ENCODE data around the gene HOXD12.

HOXD12 gene

DNA sequence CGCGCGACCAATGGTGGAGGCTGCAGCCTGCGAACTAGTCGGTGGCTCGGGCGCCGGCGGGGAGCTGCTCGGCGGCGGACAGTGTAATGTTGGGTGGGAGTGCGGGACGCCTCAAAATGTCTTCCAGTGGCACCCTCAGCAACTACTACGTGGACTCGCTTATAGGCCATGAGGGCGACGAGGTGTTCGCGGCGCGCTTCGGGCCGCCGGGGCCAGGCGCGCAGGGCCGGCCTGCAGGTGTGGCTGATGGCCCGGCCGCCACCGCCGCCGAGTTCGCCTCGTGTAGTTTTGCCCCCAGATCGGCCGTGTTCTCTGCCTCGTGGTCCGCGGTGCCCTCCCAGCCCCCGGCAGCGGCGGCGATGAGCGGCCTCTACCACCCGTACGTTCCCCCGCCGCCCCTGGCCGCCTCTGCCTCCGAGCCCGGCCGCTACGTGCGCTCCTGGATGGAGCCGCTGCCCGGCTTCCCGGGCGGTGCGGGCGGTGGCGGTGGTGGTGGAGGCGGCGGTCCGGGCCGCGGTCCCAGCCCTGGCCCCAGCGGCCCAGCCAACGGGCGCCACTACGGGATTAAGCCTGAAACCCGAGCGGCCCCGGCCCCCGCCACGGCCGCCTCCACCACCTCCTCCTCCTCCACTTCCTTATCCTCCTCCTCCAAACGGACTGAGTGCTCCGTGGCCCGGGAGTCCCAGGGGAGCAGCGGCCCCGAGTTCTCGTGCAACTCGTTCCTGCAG is 23.3 kb downstream of the HOXD12 start, which contains the start of gene HOXD9:
Gene HOXD9, plus strand, starts transcription at position 37 of the 728 bp plus-strand sequence. Its CDS starts 50 bp downstream, at position 87.
- no peak for DNase-seq

DNA sequence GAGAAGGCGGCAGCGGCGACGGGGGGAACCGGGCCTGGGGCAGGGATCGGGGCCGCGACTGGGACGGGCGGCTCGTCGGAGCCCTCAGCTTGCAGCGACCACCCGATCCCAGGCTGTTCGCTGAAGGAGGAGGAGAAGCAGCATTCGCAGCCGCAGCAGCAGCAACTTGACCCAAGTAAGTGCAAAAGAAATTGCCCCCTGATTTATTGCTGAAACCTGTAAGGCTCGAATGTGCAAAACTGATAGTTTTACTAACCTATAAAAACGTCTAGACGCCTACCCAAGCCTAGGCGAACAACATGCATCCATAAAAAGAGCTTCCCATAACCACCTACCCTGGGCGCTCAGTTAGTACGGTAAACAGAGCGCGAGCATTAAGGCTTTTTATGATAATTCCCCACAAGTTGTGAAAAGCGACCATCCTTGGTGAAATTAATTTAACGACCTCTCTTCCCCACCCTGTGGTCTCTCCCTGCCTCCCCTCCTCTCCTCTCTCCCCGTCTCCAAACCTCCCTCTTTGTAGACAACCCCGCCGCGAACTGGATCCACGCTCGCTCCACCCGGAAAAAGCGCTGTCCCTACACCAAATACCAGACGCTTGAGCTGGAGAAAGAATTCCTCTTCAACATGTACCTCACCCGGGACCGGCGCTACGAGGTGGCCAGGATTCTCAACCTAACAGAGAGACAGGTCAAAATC is 24.0 kb downstream of the HOXD12 start:
- no peak for DNase-seq

DNA sequence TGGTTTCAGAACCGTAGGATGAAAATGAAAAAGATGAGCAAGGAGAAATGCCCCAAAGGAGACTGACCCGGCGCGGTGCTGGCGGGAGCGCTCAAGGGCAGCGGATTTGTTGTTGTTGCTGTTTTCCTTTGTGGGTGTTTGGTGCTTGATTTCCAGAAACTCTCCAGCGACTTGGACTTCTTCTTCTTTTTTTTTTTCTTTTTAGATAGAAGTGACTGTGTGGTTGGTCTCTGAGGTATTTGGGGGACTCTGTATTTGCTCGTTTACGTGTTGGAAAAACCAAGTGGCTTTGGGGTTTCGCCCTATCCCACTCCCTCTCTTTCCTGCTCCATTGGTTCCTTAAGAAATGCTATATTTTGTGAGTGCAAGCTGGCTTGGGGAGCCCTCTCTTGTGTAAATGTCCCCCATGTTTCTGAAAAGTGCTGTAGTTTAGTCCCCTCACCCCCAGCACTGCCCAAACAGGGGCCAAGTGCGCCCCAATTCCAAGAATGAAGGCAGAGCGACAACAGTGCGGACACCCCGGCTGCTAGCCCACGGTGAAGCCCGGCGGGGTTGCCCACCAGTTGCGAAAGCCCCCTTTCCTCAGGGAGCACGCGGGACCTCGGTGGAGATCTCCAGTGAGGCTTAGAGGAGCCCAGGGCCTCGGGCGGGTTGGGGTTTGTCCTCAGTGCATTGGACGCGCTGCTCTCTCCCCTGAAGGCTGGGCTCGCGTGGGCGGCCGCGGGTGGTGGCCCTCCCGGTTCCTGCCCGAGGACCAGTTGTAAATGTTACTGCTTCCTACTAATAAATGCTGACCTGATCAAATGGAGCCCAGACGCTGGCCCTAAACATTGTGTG is 24.7 kb downstream of the HOXD12 start:
- no peak for DNase-seq

DNA sequence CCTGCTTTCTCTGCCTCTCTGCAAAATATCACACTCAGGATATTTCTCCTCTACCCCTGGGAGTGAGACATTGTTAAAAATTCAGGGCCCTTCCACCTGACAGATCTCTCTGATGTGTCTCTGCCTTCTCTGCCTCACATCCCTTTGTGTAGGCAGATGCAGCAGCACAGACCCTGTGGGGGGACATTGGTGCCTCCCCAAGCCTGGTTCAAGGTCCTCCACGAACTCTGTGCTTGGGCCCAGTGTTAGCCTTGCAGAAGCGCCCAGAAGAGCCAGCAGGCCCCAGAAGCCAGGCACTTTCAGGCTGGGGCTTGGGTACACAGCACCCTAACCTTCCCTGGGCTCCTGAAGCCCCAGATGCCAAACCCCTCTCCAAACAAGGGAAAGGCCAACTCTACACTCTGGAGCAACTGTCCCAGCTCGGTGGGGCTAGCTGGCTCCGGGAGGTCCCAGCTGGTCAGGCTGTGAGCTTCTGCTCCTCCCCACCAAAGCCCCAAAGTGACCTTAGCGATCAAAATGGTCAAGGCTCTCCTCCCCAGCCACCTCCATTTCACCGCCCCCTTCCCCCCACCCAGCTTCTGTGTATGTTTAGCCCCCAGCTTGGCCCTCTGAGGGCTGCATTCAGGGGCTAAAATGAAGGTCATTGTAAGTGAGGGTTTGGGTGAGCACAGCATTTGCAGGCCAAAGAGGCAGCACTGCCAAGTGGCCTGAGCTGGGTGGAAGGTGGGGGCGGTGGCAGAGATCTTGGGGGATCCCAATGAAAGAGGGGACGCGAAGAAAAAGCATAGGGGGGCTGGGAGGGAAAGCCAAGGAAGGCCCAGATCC is 25.6 kb downstream of the HOXD12 start:
- no peak for DNase-seq

DNA sequence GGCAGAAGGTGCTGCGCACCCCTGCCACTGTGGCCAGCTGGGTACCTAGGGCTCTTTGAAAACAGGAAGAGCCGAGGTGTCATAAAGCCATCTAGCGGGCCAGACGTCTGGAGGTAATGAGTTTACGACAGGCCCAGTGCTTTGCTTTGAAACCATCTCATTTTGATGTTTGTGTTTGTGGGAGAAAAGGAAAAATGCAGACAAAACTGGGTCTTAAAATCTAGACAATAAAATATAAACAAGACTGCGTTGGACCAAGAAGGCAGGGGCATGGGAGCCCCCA is 26.1 kb downstream of the HOXD12 start:
- no peak for DNase-seq

DNA sequence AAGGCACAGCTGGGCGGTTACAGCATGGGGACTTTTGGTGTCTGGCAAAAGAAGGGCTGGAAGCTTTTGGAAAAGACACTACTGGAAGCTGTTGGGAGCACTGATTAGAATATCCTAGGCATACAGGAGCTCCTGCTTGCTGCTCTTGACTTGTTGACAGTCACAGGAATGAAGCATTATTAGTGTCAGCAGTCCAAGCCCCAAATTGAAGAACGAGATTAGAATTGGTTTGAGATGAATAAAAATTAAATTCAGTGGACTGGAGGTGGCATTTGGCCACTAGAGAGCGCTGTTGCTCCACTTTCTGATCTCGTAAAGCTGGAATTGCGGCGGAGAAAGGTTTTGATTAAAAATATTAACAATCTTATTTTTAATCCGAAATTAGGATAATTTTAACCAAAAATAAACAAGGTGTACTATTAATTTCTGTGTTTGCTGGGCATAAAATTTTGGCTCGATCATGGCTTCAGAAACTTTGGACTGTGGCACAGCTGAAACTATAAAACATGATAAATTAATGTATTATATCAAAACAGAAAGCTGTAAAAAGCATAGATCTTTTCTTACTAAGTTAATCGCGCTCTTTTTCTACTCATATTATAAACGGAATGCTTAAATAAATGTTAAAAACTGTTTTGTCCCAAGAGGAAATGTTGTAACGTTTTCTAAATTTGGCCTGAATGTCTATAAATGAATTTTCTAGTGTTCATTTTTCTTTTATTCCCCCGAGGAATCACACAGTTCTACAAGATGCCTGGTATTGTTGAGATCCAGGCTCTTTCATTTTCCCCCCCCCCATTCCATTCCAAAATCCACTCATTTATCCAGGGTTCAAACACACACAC is 27.6 kb downstream of the HOXD12 start:
- DNase-seq: no peak

DNA sequence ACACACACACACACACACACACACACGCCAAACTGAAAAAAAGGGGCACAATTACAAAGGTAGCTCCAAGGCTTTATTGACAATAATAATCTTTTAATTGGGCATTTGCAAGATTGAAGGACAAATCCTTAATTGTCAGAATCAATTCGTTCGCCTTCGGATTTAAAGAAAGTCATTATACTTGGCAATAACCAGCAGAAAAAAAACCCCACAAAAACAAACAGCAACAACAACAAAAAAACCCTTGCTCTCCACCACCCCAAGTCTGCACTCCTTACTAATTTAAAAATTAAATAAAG is 28.1 kb downstream of the HOXD12 start:
- DNase-seq: no peak

DNA sequence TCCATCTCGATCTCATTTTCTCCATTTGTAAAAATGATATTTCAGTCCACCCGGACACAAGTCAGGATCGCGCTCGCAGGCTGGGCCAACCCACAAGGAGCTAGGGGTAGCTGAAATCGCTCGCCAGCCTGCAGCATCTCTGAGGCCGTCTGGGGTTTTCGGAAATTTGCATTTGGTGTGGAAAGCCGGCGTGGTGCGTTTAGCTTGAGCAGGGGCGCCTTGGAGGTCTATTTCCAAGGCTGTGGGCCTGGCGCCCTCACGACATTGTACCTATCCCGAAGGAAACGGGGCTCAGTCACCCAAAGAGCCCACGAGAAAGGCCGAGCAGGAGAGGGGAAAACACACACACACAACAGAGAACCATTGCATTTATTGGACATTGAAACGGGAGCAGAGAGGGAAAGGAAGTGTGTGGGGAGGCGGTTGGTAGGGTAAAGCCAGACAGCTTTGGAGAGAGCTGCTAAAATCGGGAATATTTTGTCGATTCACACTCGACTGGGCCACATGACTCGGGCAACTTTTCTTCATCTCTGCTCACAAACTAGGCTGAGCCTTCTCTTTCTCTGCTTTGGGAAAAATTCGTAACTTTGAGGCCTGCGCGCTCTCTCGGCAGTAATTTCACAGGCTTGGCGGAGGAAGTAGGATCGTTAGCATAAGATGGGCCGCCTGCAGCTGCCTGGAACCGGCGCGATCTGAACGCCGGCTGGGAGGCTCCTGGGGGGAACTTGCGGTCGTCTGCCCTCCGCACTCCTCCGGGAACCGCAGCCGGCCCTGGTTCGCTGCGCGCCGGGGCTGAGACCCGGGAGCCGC is 28.8 kb downstream of the HOXD12 start:
- no peak for DNase-seq

DNA sequence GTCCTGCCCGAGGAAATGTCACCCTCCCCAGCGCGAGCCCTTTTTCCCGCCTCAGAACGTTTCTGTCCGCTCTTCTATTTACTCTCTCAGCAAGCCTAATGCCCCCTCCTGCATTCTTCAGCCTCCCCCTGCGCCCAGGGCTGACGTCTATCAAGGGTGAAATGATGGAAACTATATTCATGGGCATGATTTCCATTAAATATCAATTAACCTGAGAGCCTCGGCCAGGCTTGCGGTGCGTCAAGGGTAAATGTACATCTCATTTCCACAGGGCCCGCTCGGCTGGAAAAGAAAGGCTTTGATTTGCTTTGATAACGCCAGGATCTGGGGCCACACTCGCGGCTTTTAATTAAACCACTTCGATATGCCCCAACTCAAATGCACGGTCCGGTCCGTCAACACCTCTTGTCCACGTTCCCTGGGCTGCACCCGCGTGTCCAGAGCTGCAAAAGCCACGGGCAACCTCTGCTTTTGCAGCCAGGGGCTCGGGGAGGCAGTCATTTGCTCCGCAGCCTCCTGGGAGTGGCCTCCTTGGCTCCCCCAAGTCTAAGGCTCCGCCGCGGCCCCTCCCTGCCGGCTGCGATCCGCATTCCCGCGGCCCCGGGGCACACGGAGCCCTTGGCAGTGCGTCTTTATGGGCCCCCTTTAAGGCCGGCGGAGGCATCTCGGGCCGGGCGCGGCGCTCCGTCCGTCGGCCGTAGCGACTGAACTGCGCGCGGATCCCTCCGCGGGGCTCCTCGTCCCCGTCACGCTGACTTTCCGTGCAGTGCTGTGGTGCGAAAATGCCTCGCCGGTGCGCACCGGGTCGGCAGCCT is 29.6 kb downstream of the HOXD12 start, which contains the start of gene HOXD8:
Gene HOXD8, plus strand, starts transcription at position 724 of the 815 bp plus-strand sequence. CDS start 662 bp downstream, outside the sequence.
- DNase-seq: no peak

DNA sequence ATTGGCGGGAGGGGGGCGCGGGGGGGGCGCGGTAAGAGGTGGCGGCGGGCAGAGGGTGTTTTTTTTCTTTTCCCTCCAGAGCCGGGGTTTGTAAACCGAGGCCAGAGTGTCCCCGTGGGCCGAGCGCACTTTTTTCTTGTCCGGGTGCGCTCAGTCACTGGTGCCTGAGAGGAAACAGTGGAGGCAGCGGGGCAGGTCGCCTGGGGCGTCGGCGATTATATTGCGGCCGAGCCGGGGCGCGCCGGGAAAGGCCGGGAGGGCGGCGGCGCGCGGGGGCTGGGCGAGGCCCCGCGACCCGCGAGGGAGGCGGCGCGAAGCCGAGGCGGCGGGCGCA is 30.2 kb downstream of the HOXD12 start:
- DNase-seq: no peak

DNA sequence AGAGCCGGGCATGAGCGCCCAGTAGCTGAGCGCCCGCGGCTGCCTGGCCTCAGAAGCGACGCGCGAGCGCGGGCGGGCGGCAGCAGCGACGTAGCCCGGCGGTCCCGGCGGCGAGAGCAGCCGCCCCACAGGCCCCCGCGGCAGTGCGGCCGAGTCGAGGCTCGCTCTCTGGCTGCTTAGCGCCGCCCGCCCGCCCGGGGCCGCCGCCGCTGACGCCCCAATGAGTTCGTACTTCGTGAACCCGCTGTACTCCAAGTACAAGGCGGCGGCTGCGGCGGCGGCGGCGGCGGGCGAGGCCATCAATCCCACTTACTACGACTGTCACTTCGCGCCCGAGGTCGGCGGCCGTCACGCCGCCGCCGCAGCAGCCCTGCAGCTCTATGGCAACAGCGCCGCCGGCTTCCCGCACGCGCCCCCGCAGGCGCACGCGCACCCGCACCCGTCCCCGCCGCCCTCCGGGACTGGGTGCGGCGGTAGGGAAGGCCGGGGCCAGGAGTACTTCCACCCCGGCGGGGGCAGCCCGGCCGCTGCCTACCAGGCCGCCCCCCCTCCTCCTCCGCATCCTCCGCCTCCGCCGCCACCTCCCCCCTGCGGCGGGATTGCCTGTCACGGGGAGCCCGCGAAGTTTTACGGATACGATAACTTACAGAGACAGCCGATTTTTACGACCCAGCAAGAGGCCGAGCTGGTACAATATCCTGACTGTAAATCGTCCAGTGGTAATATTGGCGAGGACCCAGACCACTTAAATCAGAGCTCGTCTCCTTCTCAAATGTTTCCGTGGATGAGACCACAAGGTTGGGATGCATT is 30.8 kb downstream of the HOXD12 start:
- DNase-seq: no peak

DNA sequence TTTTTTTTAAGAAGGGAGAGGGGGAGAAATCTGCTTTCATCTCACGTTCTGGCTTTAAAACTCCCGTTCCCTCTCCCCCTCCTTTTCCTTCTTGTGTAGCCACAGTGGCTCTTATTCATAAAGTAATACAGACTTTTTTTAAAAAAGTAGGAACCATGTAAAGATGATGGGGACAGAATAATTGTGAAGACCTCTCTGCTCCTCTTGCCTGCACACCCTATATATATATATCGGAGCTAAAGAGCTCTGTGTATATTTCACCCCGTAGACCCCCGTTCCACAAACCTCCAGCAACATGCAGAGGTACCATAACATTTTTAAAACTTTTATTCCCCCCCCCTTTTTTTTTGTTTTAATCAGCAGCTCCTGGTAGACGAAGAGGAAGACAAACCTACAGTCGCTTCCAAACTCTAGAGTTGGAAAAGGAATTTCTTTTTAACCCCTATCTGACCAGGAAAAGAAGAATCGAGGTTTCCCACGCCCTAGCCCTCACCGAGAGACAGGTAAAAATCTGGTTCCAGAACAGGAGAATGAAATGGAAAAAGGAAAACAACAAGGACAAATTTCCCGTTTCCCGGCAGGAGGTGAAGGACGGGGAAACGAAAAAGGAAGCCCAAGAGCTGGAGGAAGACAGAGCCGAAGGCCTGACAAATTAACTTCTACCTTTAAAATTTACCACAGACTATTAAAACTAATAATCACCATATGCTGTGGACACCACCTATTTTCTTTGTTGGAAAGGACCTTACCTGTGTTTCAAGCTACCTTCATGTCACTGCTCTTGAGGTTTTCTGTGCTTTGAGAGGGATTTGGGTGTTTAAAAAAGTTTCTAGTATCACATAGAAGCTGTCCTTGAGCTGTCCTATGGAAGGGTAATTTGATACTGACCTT is 31.6 kb downstream of the HOXD12 start:
- no peak for DNase-seq

DNA sequence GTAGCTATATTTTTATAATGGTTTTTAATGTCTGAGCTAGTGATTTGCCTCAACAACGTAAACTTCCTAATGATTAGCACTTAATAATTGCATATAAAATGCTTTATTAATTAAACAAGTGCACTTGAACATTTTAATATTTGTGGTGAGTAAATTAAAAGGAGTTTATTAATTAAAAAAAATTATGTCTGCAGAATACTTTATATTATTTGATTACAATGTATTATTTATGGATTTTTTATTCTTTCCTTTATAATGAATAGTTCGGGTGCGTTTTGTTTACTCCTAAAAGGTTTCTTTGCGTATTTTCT is 32.2 kb downstream of the HOXD12 start:
- no peak for DNase-seq

DNA sequence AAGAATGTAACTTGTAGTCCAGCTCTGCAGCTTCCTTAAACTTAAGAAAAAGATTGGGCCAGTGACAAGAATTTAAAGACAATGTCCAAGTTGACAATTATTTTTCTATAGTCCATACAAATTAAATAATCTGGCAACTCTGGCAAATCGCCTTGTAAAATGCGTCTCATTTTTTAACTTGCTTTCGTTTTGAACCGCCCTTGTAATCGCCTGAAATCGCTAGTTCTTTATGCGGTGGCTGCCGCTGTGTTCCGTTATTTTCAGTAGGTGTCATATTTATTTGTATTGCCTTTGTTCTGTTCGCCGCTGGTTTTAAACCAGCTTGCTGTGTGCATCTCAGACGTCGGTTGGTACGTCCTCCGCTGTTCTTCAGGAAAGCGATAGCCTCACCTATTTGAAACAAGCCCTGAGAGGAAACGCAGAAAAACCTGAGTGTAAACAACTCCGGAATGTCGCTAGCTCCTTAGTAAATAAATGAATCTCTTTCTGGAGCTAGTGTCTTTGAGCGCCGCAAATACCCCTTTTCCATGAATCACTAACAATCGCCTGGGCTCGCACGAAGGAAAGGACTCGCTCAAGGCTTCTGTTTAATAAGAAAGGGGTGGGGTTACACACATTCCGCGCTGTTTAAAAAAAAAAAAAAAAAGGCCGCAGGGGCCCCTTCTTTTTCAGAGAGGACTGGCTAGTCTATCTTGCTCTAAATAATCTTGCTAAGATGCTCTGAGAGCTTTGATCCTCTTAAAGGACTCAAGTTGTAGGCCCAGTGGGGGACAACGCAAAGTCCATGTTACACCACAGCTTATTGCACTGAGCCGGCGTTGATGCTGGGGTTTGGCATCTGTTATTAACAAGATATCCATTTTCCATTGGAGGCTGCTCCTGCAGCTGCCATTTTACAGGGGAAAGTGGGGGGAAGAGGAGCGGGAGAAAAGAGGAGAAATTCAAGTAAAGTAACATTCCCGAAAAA is 32.9 kb downstream of the HOXD12 start:
- no peak for DNase-seq

DNA sequence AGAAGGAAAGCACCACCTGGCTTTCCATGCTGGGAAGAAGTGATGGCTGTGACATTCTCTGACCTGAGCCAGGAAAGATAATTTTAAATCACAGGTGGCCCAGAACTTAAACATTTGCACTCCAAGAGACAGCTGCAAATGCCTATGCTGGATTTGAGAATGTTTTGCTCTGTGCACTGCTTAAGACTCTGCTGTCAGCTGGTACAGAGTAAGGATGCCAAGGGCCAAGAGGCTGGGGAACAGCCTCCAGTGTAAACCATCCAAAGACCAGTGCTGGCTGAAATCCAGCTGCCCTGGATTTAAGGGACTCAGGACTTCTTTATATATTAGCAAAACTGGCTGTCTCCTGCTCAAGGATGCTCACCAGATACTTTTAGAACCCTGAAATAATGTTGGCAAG is 33.8 kb downstream of the HOXD12 start:
- no peak for DNase-seq

DNA sequence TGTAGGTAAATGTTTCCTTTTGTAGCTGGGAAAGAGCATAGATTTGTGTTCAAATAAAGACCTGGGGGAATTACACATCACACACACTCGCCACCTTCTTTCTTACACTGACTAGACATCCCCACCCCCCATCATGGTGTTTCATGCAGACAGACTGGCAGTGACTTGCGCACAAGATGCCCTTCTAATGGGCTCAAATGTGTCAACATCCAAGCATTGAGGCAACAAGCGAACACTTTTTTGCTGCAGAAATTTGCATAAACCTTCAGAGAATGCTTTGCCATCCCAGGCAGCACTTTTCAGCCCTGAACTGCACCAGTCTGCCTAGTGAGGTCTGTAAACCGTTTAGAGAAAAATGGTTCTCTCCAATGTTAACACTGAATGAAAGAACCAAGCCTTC is 34.4 kb downstream of the HOXD12 start:
- no peak for DNase-seq

DNA sequence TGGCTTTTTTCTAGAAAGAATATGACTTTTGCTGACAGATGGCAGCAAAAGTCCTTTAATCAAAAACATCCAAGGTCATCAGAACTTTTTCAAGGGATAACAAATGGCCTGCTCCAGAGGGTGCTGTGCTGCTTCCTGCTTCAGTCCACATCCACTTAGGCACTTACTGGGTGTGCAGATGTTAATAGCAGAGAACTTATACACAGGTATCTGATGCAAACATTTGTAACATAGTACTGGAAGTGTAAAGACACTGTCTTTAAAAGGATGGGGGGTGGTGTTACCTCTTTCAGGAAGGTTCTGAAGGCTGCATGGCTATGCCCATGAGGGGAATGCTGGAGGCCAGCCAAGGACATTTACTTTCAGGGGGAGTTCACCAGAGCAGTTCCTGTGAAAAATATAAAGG is 35.4 kb downstream of the HOXD12 start:
- no peak for DNase-seq

All from SIG-M5 (cell line).